Measurements from ENCODE around the gene DPYSL4.
"Not testable (repeated sequence)": the region's sequence is repeated elsewhere in the genome, so short reads cannot be mapped to it uniquely, and the experiment has no call there.

DPYSL4 gene

GRCh38 chr10:132149271-132149670, 37.5 kb upstream of the DPYSL4 start:
- DNase-seq (ENCODE audit: low spot score), result no peak

GRCh38 chr10:132149917-132150316, 36.8 kb upstream of the DPYSL4 start:
- no peak for DNase-seq (ENCODE audit: low spot score)

GRCh38 chr10:132150777-132151176, 36.0 kb upstream of the DPYSL4 start:
- no peak for DNase-seq (ENCODE audit: low spot score)

GRCh38 chr10:132151286-132151950, 35.3 kb upstream of the DPYSL4 start:
- DNase-seq (ENCODE audit: low spot score), result no peak

GRCh38 chr10:132151951-132152505, 34.7 kb upstream of the DPYSL4 start:
- no peak for DNase-seq (ENCODE audit: low spot score)

GRCh38 chr10:132152896-132153580, 33.7 kb upstream of the DPYSL4 start:
- DNase-seq (ENCODE audit: low spot score), result no peak

GRCh38 chr10:132153616-132154217, 33.0 kb upstream of the DPYSL4 start:
- no peak for DNase-seq (ENCODE audit: low spot score)

GRCh38 chr10:132154440-132154839, 32.3 kb upstream of the DPYSL4 start:
- no peak for DNase-seq (ENCODE audit: low spot score)

GRCh38 chr10:132154931-132155330, 31.8 kb upstream of the DPYSL4 start:
- DNase-seq (ENCODE audit: low spot score), result no peak

GRCh38 chr10:132155723-132156381, 30.9 kb upstream of the DPYSL4 start:
- no peak for DNase-seq (ENCODE audit: low spot score)

GRCh38 chr10:132156382-132156781, 30.4 kb upstream of the DPYSL4 start:
- DNase-seq (ENCODE audit: low spot score), result no peak

- no peak for DNase-seq (ENCODE audit: low spot score)
Observed at GRCh38 chr10:132157101-132157500, 29.6 kb upstream of the DPYSL4 start.

GRCh38 chr10:132158122-132158741, 28.5 kb upstream of the DPYSL4 start:
- peak; percentile 69 for DNase-seq (ENCODE audit: low spot score)

GRCh38 chr10:132158823-132159222, 27.9 kb upstream of the DPYSL4 start:
- DNase-seq (ENCODE audit: low spot score), result no peak

- DNase-seq (ENCODE audit: low spot score), result peak; percentile 71
Observed at GRCh38 chr10:132159302-132160230, 27.2 kb upstream of the DPYSL4 start.

GRCh38 chr10:132160231-132160630, 26.5 kb upstream of the DPYSL4 start:
- DNase-seq (ENCODE audit: low spot score), result not testable (repeated sequence)

GRCh38 chr10:132160834-132161622, 25.7 kb upstream of the DPYSL4 start:
- not testable (repeated sequence) for DNase-seq (ENCODE audit: low spot score)

- no peak for DNase-seq (ENCODE audit: low spot score)
Observed at GRCh38 chr10:132162021-132162531, 24.7 kb upstream of the DPYSL4 start.

- DNase-seq (ENCODE audit: low spot score), result no peak
Observed at GRCh38 chr10:132162590-132163277, 24.0 kb upstream of the DPYSL4 start.
